GM18508 (cell line): Measurements from ENCODE around the gene CD84.
"Not testable (repeated sequence)": the region's sequence is repeated elsewhere in the genome, so short reads cannot be mapped to it uniquely, and the experiment has no call there.

Experiments
- ATAC-seq: cut with Tn5 transposase; IDR thresholded peaks from one replicate; pipeline ENCODE4 v1.9.1; 2021; ENCODE audit warnings: moderate number of reproducible peaks; ENCODE audit not compliant: insufficient read depth, unreplicated experiment

Gene CD84

GRCh38 chr1:160579216-160579701 lies at the start of gene CD84:
Gene CD84 (minus strand): TSS chr1:160579496. CDS start chr1:160579437, 59 bp downstream.
- ATAC-seq = no peak

- no peak for ATAC-seq
Measured at GRCh38 chr1:160628799-160629263, 49.5 kb upstream of the CD84 start.

GRCh38 chr1:160627677-160628289 lies 48.5 kb upstream of the CD84 start:
- ATAC-seq = not testable (repeated sequence)

GRCh38 chr1:160626509-160627342 lies 47.4 kb upstream of the CD84 start:
- no peak for ATAC-seq

GRCh38 chr1:160625725-160626498 lies 46.6 kb upstream of the CD84 start:
- no peak for ATAC-seq

GRCh38 chr1:160625321-160625720 lies 46.0 kb upstream of the CD84 start:
- ATAC-seq = no peak

- ATAC-seq = no peak
Measured at GRCh38 chr1:160624464-160624863, 45.2 kb upstream of the CD84 start.

- ATAC-seq = no peak
Measured at GRCh38 chr1:160623862-160624261, 44.6 kb upstream of the CD84 start.

GRCh38 chr1:160623227-160623633 lies 43.9 kb upstream of the CD84 start:
- no peak for ATAC-seq

- no peak for ATAC-seq
Measured at GRCh38 chr1:160622501-160623226, 43.4 kb upstream of the CD84 start.

GRCh38 chr1:160621633-160622413 lies 42.5 kb upstream of the CD84 start:
- no peak for ATAC-seq

- ATAC-seq = no peak
Measured at GRCh38 chr1:160620942-160621632, 41.8 kb upstream of the CD84 start.

GRCh38 chr1:160619742-160620277 lies 40.5 kb upstream of the CD84 start:
- ATAC-seq = no peak

GRCh38 chr1:160618763-160619274 lies 39.5 kb upstream of the CD84 start:
- ATAC-seq = no peak

GRCh38 chr1:160618327-160618726 lies 39.0 kb upstream of the CD84 start:
- no peak for ATAC-seq

- ATAC-seq = no peak
Measured at GRCh38 chr1:160615660-160616059, 36.4 kb upstream of the CD84 start.

GRCh38 chr1:160614410-160614809 lies 35.1 kb upstream of the CD84 start:
- ATAC-seq = no peak

- no peak for ATAC-seq
Measured at GRCh38 chr1:160612613-160613218, 33.4 kb upstream of the CD84 start.
